ENCODE results near the gene ADIG.
"Not testable (repeated sequence)": the region's sequence is repeated elsewhere in the genome, so short reads cannot be mapped to it uniquely, and the experiment has no call there.

ADIG gene

GRCh38 chr20:38586181-38586525 lies 5.2 kb downstream of the ADIG start:
- no peak for TF ChIP-seq MAX (IDR thresholded peaks at IDR 0.05; ENCODE audit: low read depth, low read length)
- TF ChIP-seq MYC (IDR thresholded peaks at IDR 0.05; ENCODE audit: low read depth, low read length) = no peak
- no peak for TF ChIP-seq POLR2A (IDR thresholded peaks at IDR 0.05; ENCODE audit: extremely low read depth, insufficient read length)
- H3K4me3 ChIP-seq (ENCODE audit: low read depth, low read length) = no peak overlapping the region
- no peak for DNase-seq (ENCODE audit: low read depth)

- DNase-seq (ENCODE audit: low read depth) = no peak
- no peak for TF ChIP-seq MAX (IDR thresholded peaks at IDR 0.05; ENCODE audit: low read depth, low read length)
- TF ChIP-seq POLR2A (IDR thresholded peaks at IDR 0.05; ENCODE audit: extremely low read depth, insufficient read length) = no peak
- no peak for TF ChIP-seq MYC (IDR thresholded peaks at IDR 0.05; ENCODE audit: low read depth, low read length)
- no peak for TF ChIP-seq CTCF (IDR thresholded peaks at IDR 0.05; ENCODE audit: low read depth, low read length)
- no peak overlapping the region for H3K4me3 ChIP-seq (ENCODE audit: low read depth, low read length)
These were observed 7.3 kb downstream of the ADIG start for GRCh38 chr20:38588303-38588702.

- H3K4me3 ChIP-seq (ENCODE audit: low read depth, low read length) = no peak overlapping the region
- TF ChIP-seq POLR2A (IDR thresholded peaks at IDR 0.05; ENCODE audit: extremely low read depth, insufficient read length) (no peak), MYC (IDR thresholded peaks at IDR 0.05; ENCODE audit: low read depth, low read length) (no peak)
- DNase-seq (ENCODE audit: low read depth) = no peak
These were observed 8.4 kb downstream of the ADIG start for GRCh38 chr20:38589351-38589750.

- TF ChIP-seq MYC (IDR thresholded peaks at IDR 0.05; ENCODE audit: low read depth, low read length) (no peak), CTCF (IDR thresholded peaks at IDR 0.05; ENCODE audit: low read depth, low read length) (no peak), MAX (IDR thresholded peaks at IDR 0.05; ENCODE audit: low read depth, low read length) (no peak), POLR2A (IDR thresholded peaks at IDR 0.05; ENCODE audit: extremely low read depth, insufficient read length) (no peak)
- no peak for DNase-seq (ENCODE audit: low read depth)
- no peak overlapping the region for H3K4me3 ChIP-seq (ENCODE audit: low read depth, low read length)
These were observed 9.1 kb downstream of the ADIG start for GRCh38 chr20:38589967-38590675.

GRCh38 chr20:38590676-38591473 lies 9.9 kb downstream of the ADIG start:
- no peak for TF ChIP-seq MYC (IDR thresholded peaks at IDR 0.05; ENCODE audit: low read depth, low read length)
- DNase-seq (ENCODE audit: low read depth) = no peak
- no peak overlapping the region for H3K4me3 ChIP-seq (ENCODE audit: low read depth, low read length)

- DNase-seq (ENCODE audit: low read depth) = no peak
- no peak for TF ChIP-seq CTCF (IDR thresholded peaks at IDR 0.05; ENCODE audit: low read depth, low read length)
- no peak for TF ChIP-seq MAX (IDR thresholded peaks at IDR 0.05; ENCODE audit: low read depth, low read length)
- TF ChIP-seq MYC (IDR thresholded peaks at IDR 0.05; ENCODE audit: low read depth, low read length) = no peak
- TF ChIP-seq POLR2A (IDR thresholded peaks at IDR 0.05; ENCODE audit: extremely low read depth, insufficient read length) = no peak
- no peak overlapping the region for H3K4me3 ChIP-seq (ENCODE audit: low read depth, low read length)
These were observed 10.7 kb downstream of the ADIG start for GRCh38 chr20:38591474-38592410.

GRCh38 chr20:38592411-38592790 lies 11.4 kb downstream of the ADIG start:
- DNase-seq (ENCODE audit: low read depth); H3K4me3 ChIP-seq (ENCODE audit: low read depth, low read length): not testable (repeated sequence)

- H3K4me3 ChIP-seq (ENCODE audit: low read depth, low read length); DNase-seq (ENCODE audit: low read depth): not testable (repeated sequence)
These were observed 13.3 kb downstream of the ADIG start for GRCh38 chr20:38594281-38594680.

GRCh38 chr20:38595886-38596285 lies 14.9 kb downstream of the ADIG start:
- not testable (repeated sequence) for H3K4me3 ChIP-seq (ENCODE audit: low read depth, low read length); DNase-seq (ENCODE audit: low read depth)

Data from NB4 (cell line).